WI38 (cell line): ENCODE results near the gene ACTL6B.

Experiments used
- H3K4me3 ChIP-seq: 2 replicates; pipeline ENCODE4 v1.5.1; 2011; ENCODE audit warnings: low read depth, mild to moderate bottlenecking, control low read depth, low read length
- TF ChIP-seq, protein P1 (sequence below): IDR thresholded peaks from 2 replicates; pipeline ENCODE4 v1.5.1; 2012; ENCODE audit warnings: low read depth, mild to moderate bottlenecking, control low read depth, low read length

The ACTL6B gene

GRCh38 chr7:100598425-100598824 lies 57.8 kb downstream of the ACTL6B start:
- TF ChIP-seq, protein P1, sequence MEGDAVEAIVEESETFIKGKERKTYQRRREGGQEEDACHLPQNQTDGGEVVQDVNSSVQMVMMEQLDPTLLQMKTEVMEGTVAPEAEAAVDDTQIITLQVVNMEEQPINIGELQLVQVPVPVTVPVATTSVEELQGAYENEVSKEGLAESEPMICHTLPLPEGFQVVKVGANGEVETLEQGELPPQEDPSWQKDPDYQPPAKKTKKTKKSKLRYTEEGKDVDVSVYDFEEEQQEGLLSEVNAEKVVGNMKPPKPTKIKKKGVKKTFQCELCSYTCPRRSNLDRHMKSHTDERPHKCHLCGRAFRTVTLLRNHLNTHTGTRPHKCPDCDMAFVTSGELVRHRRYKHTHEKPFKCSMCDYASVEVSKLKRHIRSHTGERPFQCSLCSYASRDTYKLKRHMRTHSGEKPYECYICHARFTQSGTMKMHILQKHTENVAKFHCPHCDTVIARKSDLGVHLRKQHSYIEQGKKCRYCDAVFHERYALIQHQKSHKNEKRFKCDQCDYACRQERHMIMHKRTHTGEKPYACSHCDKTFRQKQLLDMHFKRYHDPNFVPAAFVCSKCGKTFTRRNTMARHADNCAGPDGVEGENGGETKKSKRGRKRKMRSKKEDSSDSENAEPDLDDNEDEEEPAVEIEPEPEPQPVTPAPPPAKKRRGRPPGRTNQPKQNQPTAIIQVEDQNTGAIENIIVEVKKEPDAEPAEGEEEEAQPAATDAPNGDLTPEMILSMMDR = no peak
- H3K4me3 ChIP-seq = no peak overlapping the region

DNA sequence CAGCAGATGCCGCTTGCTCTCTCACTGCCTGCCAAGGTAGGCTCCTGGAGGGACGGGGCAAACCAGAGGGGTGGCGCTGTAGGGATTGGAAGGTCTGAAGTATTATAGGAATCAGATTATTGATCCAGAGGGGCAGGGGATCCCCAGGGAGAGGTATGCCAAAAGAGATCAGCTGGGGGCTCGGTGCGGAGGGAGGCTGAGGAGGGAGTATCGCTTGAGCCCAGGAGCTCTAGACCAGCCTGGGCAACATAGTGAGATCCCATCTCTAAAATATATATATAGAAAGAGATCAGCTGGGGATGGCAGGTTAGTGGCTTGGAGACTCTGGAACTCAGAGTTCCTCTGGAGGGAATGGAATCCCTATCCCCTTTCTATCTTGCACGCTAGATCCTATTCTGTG lies 61.1 kb downstream of the ACTL6B start:
- TF ChIP-seq, protein P1 = no peak
- H3K4me3 ChIP-seq = no peak overlapping the region
